ENCODE measurements around the gene MOB2.

MOB2 gene

DNA sequence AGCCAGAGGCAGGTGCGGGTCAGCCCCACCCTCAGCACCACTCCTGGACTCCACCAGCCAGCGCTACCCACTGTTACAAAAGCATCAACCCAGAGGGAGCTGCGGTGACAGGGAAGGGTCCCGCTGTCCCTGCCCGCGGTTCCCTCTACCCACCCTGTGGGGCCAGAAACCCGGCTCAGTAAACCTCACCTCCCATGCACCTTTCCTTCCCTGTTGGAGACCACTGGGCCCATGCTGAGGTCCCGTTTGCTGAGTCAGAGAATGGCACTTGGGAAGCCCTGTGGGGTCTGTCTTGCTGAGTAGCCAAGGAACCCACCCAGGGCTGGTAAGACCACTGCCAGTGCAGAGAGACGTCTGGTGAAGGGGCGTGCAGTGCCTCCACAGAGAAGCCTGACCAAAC, 42.1 kb upstream of the MOB2 start:
- Mint-ChIP-seq H3K27ac (no peak overlapping the region), H3K27me3 (ENCODE audit: low read depth) (no peaks in the 10 kb centered on the region), H3K36me3 (ENCODE audit: low read depth) (no peaks in the 10 kb centered on the region), H3K4me3 (no peak overlapping the region), H3K4me1 (peaks cover 16% of the 10 kb centered on the region), H3K9me3 (no peaks in the 10 kb centered on the region)
- TF ChIP-seq, protein P1, sequence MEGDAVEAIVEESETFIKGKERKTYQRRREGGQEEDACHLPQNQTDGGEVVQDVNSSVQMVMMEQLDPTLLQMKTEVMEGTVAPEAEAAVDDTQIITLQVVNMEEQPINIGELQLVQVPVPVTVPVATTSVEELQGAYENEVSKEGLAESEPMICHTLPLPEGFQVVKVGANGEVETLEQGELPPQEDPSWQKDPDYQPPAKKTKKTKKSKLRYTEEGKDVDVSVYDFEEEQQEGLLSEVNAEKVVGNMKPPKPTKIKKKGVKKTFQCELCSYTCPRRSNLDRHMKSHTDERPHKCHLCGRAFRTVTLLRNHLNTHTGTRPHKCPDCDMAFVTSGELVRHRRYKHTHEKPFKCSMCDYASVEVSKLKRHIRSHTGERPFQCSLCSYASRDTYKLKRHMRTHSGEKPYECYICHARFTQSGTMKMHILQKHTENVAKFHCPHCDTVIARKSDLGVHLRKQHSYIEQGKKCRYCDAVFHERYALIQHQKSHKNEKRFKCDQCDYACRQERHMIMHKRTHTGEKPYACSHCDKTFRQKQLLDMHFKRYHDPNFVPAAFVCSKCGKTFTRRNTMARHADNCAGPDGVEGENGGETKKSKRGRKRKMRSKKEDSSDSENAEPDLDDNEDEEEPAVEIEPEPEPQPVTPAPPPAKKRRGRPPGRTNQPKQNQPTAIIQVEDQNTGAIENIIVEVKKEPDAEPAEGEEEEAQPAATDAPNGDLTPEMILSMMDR (IDR thresholded peaks at IDR 0.05; ENCODE audit: unreplicated experiment in 3 of 3), result no peak

DNA sequence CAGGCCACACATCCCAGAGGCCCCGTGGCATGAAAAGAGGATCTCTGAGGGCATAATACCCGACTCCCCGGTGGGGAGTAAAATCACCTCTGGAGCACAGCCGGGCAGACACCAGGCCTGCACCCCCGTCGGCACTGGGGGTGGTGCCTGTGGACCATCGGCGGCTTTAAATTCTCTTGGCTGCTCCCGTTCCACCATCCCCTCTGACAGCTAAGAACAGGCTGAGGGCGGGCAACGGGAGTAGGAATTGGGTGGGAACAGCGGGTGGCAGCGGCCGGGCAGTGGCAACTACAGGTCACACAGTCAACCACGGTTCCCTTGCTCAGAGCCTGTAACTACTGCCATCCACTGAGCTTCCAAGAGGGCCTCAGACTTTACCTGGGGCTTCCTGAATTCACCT, 40.2 kb upstream of the MOB2 start:
- Mint-ChIP-seq H3K9me3 (no peaks in the 10 kb centered on the region), H3K36me3 (ENCODE audit: low read depth) (no peaks in the 10 kb centered on the region), H3K27me3 (ENCODE audit: low read depth) (no peaks in the 10 kb centered on the region), H3K4me3 (no peak overlapping the region), H3K4me1 (peaks cover 6% of the 10 kb centered on the region), H3K27ac (no peak overlapping the region)
- TF ChIP-seq, protein P1 (IDR thresholded peaks at IDR 0.05; ENCODE audit: unreplicated experiment in 3 of 3), result no peak

DNA sequence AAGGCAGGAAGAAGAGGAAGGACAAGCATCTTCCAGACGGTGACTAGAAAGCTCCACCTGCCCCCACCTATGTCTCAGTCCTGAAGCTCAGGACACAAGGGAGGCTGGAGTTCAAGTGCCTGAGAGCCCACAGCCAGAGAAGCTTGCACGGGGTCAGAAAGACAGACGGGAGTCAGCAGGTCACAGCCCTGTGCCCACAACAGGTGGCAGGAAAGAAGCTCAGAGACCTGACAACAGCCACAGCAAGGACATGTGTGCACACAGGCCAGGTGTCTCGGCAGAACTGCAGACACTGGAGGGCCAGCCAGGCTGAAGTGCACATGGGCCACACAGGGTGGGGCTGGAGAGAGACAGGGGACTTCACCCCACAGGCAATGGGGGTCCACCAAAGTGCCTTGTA, 37.2 kb upstream of the MOB2 start:
- Mint-ChIP-seq H3K4me3 (no peak overlapping the region), H3K27ac (no peak overlapping the region), H3K4me1 (peaks cover 10% of the 10 kb centered on the region), H3K27me3 (ENCODE audit: low read depth) (peaks cover 4% of the 10 kb centered on the region), H3K9me3 (no peaks in the 10 kb centered on the region), H3K36me3 (ENCODE audit: low read depth) (peaks cover 4% of the 10 kb centered on the region)
- TF ChIP-seq, protein P1 (IDR thresholded peaks at IDR 0.05; ENCODE audit: unreplicated experiment in 3 of 3), result no peak

DNA sequence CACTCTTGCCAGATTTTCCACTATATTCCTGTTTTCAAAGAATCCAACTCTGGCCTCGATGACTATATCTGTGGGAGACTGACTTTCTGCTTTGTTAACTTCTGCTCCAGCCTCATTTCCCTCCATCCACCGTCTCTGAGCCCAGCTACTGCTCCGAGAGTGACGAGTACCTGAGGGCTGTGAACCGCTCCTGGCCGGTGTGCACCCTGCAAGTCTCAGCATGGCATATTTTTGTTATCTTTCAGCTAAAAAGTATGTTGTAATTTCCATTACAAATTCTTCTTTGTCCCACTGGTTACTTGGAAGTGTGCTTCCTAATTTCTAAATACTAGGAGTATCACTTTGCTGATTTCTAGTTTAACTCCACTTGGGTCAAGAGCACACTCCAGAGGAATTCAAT, 36.5 kb upstream of the MOB2 start:
- Mint-ChIP-seq H3K4me1 (peaks cover 10% of the 10 kb centered on the region), H3K27ac (no peak overlapping the region), H3K36me3 (ENCODE audit: low read depth) (peaks cover 4% of the 10 kb centered on the region), H3K4me3 (no peak overlapping the region), H3K27me3 (ENCODE audit: low read depth) (peaks cover 4% of the 10 kb centered on the region), H3K9me3 (no peaks in the 10 kb centered on the region)
- TF ChIP-seq, protein P1 (IDR thresholded peaks at IDR 0.05; ENCODE audit: unreplicated experiment in 3 of 3), result no peak

DNA sequence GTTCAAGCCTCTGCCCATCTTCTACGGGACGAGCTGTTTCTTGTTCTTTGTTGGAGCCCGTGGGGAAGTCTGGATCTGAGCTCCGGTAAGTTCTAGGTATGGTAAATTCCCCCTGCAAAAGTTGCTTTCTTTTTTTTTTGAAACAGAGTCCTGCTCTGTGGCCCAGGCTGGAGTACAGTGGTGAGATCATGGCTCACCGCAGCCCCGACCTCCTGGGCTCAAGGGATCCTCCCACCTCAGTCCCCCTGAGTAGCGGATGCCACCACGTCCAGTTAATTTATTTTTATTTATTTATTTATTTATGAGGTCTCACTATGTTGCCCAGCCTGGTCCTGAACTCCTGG, 35.5 kb upstream of the MOB2 start:
- Mint-ChIP-seq H3K27me3 (ENCODE audit: low read depth) (peaks cover 8% of the 10 kb centered on the region), H3K27ac (no peak overlapping the region), H3K36me3 (ENCODE audit: low read depth) (peaks cover 4% of the 10 kb centered on the region), H3K4me3 (no peak overlapping the region), H3K4me1 (peaks cover 10% of the 10 kb centered on the region), H3K9me3 (no peaks in the 10 kb centered on the region)
- TF ChIP-seq, protein P1 (IDR thresholded peaks at IDR 0.05; ENCODE audit: unreplicated experiment in 3 of 3), result no peak

DNA sequence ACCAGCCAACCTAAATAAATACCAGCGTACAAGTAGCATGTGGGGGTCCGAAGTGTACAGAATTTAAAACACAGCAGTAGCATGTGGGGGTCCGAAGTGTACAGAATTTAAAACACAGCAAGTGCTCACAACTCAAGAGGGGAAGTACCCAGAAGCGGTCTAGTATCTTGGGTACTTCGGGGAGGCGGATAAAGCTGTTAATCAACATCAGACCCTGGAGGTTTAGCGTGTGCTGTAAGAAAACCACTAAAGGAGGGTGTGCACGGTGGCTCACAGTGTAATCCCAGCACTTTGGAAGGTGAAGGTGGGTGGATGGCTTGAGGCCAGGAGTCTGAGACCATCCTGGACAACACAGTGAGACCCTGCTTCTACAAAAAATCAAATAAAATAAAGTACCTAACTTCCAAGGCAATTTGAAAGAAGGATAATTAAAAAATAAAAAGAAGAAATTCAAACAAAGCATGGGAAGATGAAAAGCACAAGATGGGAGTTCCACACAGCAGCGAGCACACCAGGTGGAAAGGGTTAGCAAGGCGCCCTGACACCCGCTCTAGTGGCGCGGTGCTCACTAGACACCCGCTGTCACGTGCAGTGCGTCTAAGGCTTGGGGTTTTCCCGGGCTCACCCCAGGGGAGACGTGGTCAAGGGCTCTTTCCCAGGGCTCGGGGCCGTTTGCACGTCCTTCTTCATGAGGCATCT, 35.0 kb upstream of the MOB2 start:
- TF ChIP-seq, protein P1 (IDR thresholded peaks at IDR 0.05; ENCODE audit: unreplicated experiment in 3 of 3), result no peak
- H3K9me3 Mint-ChIP-seq, result no peaks in the 10 kb centered on the region
- no peak overlapping the region for H3K4me3 Mint-ChIP-seq
- H3K4me1 Mint-ChIP-seq, result peaks cover 10% of the 10 kb centered on the region
- peak overlapping the region in 1 of 3 experiments; percentile 68 for H3K27ac Mint-ChIP-seq
- H3K27me3 Mint-ChIP-seq (ENCODE audit: low read depth), result peaks cover 8% of the 10 kb centered on the region
- H3K36me3 Mint-ChIP-seq (ENCODE audit: low read depth), result peaks cover 4% of the 10 kb centered on the region
